Gastroesophageal sphincter (tissue), 3 donors: Measurements from ENCODE around the gene JUP.

Experiments used
- EP300 ChIP-seq: sonication (generic); formaldehyde crosslinking; IDR thresholded peaks from one replicate; pipeline ENCODE4 v1.6.1; 2017; ENCODE audit warnings: antibody characterized with exemption, mild to moderate bottlenecking
- POLR2A ChIP-seq, 2 donors: fragments of 450-650 bp; IDR thresholded peaks; one replicate each; pipeline ENCODE4 v1.6.1; 2017; ENCODE audit warnings: antibody characterized with exemption in 2 of 2, mild to moderate bottlenecking in 2 of 2, moderate library complexity in 1 of 2
- POLR2AphosphoS5 ChIP-seq: sonication (generic); formaldehyde crosslinking; IDR thresholded peaks from one replicate; pipeline ENCODE4 v1.6.1; 2017; ENCODE audit warnings: antibody characterized with exemption
- TF ChIP-seq, protein P1 (sequence below), 4 experiments: fragments of 200-600 bp in 2 of 4; fragments of 450-650 bp in 2 of 4; sonication (generic) in 1 of 4; IDR thresholded peaks; one replicate each; pipeline ENCODE4 v1.5.1; 2017 to 2019; ENCODE audit warnings: antibody characterized with exemption in 4 of 4, mild to moderate bottlenecking in 2 of 4, moderate library complexity in 2 of 4

DNA sequence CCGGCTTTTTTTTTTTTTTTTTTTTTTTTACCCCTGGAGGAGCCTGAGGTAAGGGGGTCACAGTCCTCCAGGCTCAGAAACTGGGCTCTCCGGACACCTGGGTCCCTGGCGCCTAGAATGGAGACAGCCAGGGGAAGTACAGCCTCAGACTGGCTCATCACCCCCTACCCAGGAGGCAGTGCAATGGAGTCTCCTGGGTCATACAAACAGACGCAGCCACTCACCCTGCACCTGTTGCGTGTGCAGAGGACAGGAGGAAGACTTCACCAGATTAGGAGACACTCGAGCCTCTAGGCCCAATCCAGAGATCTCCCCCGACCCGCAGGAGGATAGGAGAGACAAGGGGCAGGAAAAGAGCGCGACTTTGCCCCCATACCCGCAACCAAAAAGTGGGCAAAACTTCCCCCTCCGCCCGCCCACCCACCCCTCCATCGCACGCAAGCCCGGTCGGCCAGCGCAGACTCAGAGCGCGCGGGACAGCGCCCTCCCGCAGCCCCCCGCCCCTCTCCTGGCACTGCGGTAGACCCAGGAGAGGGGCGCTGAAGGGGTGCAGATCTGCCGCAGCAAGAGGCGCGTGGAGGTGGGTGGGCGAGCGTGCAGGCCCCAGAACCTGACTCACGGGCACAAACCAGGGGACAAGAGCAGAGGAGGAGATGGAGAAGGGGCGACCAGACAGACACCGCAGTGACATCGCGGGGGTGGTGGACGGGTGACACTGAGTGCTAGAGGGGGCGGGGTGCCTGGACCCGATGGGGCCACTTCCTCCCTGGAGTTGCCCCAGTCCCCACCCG lies 53.0 kb downstream of the JUP start:
- TF ChIP-seq POLR2A (IDR thresholded peaks at IDR 0.05) (no peak), EP300 (no peak), POLR2AphosphoS5 (no peak)
- TF ChIP-seq, protein P1, sequence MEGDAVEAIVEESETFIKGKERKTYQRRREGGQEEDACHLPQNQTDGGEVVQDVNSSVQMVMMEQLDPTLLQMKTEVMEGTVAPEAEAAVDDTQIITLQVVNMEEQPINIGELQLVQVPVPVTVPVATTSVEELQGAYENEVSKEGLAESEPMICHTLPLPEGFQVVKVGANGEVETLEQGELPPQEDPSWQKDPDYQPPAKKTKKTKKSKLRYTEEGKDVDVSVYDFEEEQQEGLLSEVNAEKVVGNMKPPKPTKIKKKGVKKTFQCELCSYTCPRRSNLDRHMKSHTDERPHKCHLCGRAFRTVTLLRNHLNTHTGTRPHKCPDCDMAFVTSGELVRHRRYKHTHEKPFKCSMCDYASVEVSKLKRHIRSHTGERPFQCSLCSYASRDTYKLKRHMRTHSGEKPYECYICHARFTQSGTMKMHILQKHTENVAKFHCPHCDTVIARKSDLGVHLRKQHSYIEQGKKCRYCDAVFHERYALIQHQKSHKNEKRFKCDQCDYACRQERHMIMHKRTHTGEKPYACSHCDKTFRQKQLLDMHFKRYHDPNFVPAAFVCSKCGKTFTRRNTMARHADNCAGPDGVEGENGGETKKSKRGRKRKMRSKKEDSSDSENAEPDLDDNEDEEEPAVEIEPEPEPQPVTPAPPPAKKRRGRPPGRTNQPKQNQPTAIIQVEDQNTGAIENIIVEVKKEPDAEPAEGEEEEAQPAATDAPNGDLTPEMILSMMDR (IDR thresholded peaks at IDR 0.05), result no peak
